BLaER1 (cell line): Measurements from ENCODE around the gene TMCC3.
A peak's percentile ranks its signal among the peaks of the same experiment; 100 is the strongest.

ENCODE experiments used
- H3K27ac ChIP-seq: shearing (Covaris generic); formaldehyde crosslinking; 2 replicates; pipeline ENCODE4 v1.8.1; 2022
- H3K27me3 ChIP-seq: shearing (Covaris generic); formaldehyde crosslinking; 2 replicates; pipeline ENCODE4 v1.8.1; 2022
- H3K36me3 ChIP-seq: shearing (Covaris generic); formaldehyde crosslinking; 2 replicates; pipeline ENCODE4 v1.8.1; 2022
- H3K4me1 ChIP-seq: shearing (Covaris generic); formaldehyde crosslinking; 2 replicates; pipeline ENCODE4 v1.8.1; 2022
- H3K4me2 ChIP-seq: shearing (Covaris generic); formaldehyde crosslinking; 2 replicates; pipeline ENCODE4 v1.8.1; 2022
- H3K4me3 ChIP-seq: shearing (Covaris generic); formaldehyde crosslinking; 2 replicates; pipeline ENCODE4 v1.8.1; 2022
- H3K9ac ChIP-seq: shearing (Covaris generic); formaldehyde crosslinking; 2 replicates; pipeline ENCODE4 v1.8.1; 2022
- H3K9me3 ChIP-seq: shearing (Covaris generic); formaldehyde crosslinking; 2 replicates; pipeline ENCODE4 v1.8.1; 2022
- H4K20me1 ChIP-seq: shearing (Covaris generic); formaldehyde crosslinking; 2 replicates; pipeline ENCODE4 v1.8.1; 2022
- Cebpa-rat ChIP-seq: shearing (Covaris generic); IDR thresholded peaks from 2 replicates; pipeline ENCODE4 v1.8.1; 2022

TMCC3 gene

DNA sequence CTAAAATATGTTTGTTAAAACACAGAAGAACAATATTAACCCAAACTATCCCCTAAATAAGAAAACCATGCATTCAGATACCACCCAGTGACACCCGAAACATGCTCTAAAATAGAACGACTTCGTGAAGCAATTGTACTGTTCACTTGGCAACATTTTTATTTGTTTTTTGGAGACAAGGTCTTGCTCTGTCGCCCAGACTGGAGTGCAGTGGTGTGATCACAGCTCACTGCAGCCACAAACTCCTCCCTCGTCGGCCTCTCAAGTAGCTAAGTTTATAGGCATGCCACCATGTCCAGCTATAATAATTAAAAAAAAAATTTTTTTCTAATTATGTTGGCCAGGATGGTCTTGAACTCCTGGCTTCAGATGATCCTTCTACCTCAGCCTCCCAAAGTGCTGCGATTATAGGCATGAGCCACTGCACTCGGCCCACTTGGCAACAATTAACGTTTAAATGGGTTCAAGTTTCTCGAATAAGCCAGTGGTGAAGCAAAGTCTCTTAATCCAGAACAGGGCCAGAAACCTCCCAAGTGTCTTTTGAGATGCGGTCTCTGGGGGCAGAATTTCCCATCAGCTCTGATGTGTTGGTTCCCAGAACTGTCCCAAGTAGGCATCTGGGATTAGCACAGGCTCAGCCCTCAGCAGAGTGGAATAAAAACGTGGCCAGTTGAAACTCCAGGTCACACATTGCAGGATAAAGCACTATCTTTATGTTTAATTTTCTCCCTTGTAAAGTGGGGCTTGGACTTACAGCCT, 74.5 kb downstream of the TMCC3 start:
- Histone ChIP-seq H3K4me3 (no peak overlapping the region), H4K20me1 (no peaks in the 10 kb centered on the region), H3K27me3 (no peaks in the 10 kb centered on the region), H3K4me2 (no peak overlapping the region), H3K9ac (no peak overlapping the region), H3K4me1 (peaks cover 19% of the 10 kb centered on the region), H3K9me3 (no peaks in the 10 kb centered on the region), H3K27ac (no peak overlapping the region), H3K36me3 (peaks cover 5% of the 10 kb centered on the region; the same call in 1 of the 2 replicates)
- no peak for TF ChIP-seq Cebpa-rat

DNA sequence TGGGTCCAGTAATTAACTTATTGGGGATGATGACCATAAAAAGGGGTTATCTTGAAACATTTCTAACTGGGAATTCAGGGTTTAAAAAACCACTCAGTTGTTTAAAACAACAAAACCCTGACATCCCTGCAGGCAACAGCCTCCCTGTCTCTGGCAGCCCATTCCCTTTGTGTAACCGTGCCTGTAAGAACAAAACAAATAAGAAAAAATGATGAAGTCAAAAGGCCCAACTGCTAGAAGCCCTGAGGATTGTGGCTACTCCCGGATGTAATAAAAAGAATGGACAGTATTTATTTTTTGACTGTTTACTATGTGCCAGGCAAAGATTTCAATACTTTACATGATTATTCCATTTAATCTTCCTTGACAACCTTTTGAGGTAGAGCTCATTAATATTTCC, 75.3 kb downstream of the TMCC3 start:
- H3K4me1 ChIP-seq: peaks cover 19% of the 10 kb centered on the region
- no peak overlapping the region for H3K4me3 ChIP-seq
- no peak overlapping the region for H3K4me2 ChIP-seq
- peaks cover 6% of the 10 kb centered on the region; the same call in 1 of the 2 replicates for H3K36me3 ChIP-seq
- H3K9ac ChIP-seq: no peak overlapping the region
- no peaks in the 10 kb centered on the region for H4K20me1 ChIP-seq
- no peaks in the 10 kb centered on the region for H3K27me3 ChIP-seq
- no peaks in the 10 kb centered on the region for H3K9me3 ChIP-seq
- TF ChIP-seq Cebpa-rat: no peak
- no peak overlapping the region for H3K27ac ChIP-seq

DNA sequence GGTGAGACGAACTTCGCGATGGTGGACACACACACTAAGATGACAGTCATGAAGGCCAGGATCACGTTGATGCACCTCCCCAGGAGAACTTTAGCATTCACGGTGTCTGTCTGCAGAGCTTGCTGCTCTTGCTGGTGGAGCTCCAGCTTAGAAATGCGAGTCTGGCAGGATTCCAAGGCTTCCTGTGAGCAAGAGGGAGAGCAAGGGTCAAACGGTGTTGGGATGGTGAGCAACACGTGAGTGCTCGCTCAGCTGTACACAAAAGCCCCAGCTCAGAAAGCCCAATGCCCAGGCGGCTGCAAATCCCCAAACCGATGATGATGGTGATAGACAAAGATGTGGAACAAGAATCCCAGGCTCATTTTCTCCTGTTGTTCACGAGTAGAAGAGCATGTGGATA, 78.8 kb downstream of the TMCC3 start:
- Histone ChIP-seq H3K27me3 (no peaks in the 10 kb centered on the region), H3K9ac (no peak overlapping the region), H3K4me3 (no peak overlapping the region), H3K4me1 (peaks cover 24% of the 10 kb centered on the region), H3K9me3 (no peaks in the 10 kb centered on the region), H4K20me1 (no peaks in the 10 kb centered on the region), H3K4me2 (peak overlapping the region; percentile 57), H3K27ac (no peak overlapping the region), H3K36me3 (peaks cover 11% of the 10 kb centered on the region; the same call in 1 of the 2 replicates)
- no peak for TF ChIP-seq Cebpa-rat

DNA sequence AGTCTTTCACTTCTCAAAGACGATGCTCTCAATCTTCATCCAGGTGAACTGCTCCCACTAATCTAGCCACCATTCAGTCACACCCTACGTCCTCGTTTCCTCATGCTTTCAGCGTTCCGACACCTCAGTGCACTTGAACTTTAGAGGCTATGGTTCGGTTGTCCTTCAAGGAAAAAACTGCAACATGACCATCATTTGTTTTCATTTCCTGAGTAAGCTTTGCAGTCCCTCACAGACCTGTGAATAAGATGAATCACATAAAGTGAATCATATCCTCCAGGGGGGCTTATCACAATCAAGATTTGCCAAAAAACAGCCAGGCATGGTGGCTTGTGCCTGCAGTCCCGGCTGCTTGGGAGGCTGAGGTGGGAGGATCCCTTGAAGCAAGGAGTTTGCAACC, 80.2 kb downstream of the TMCC3 start:
- Histone ChIP-seq H4K20me1 (no peaks in the 10 kb centered on the region), H3K9ac (no peak overlapping the region), H3K4me3 (no peak overlapping the region), H3K9me3 (no peaks in the 10 kb centered on the region), H3K27ac (no peak overlapping the region), H3K27me3 (no peaks in the 10 kb centered on the region), H3K4me2 (no peak overlapping the region), H3K36me3 (peaks cover 11% of the 10 kb centered on the region; the same call in 1 of the 2 replicates), H3K4me1 (peaks cover 27% of the 10 kb centered on the region)
- no peak for TF ChIP-seq Cebpa-rat

DNA sequence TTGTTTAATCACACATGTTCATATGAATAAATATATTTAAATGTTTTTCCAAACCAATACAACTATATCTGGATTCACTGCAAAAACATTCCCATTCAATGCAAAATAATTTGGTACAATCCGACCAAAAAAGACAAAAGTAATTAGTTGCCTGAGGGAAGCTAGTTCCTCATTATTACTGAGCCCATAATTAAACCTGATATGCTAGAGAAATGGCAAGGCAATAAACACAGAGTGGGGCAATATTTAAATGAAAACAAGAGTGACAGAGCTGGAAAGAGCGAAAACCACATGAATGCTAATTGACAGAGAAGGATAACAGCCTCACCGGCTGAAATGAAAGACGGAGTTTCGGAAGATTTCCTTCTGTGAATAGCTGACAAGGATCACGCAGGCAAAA, 82.6 kb downstream of the TMCC3 start:
- Histone ChIP-seq H4K20me1 (no peaks in the 10 kb centered on the region), H3K9ac (no peak overlapping the region), H3K36me3 (peaks cover 11% of the 10 kb centered on the region; the same call in 1 of the 2 replicates), H3K9me3 (no peaks in the 10 kb centered on the region), H3K4me1 (peaks cover 50% of the 10 kb centered on the region), H3K4me3 (no peak overlapping the region), H3K4me2 (no peak overlapping the region), H3K27me3 (no peaks in the 10 kb centered on the region), H3K27ac (no peak overlapping the region)
- no peak for TF ChIP-seq Cebpa-rat

DNA sequence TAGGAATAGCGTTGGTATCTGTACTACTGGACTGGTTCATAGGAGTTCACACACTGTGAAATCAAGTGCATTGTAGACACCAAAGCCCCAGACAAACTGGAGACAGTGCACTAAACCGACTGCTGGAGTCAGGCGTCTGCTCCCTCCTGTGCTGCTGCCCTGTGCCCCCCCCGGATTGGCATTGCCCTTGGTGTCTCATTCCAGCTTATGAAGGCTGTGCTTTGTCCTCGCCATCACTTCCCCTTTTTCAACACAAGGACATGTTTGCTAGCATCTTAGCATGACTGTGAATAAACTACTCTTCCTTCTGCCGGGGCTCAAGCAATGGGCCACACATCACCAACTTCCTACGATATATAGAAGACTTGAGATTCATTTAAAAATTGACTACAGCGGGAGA, 84.0 kb downstream of the TMCC3 start:
- Histone ChIP-seq H3K27ac (no peak overlapping the region), H3K4me2 (peak overlapping the region; percentile 61), H3K9me3 (no peaks in the 10 kb centered on the region), H3K36me3 (peaks cover 8% of the 10 kb centered on the region; the same call in 1 of the 2 replicates), H3K4me3 (no peak overlapping the region), H3K27me3 (no peaks in the 10 kb centered on the region), H4K20me1 (no peaks in the 10 kb centered on the region), H3K4me1 (peaks cover 57% of the 10 kb centered on the region), H3K9ac (no peak overlapping the region)
- TF ChIP-seq Cebpa-rat: no peak

DNA sequence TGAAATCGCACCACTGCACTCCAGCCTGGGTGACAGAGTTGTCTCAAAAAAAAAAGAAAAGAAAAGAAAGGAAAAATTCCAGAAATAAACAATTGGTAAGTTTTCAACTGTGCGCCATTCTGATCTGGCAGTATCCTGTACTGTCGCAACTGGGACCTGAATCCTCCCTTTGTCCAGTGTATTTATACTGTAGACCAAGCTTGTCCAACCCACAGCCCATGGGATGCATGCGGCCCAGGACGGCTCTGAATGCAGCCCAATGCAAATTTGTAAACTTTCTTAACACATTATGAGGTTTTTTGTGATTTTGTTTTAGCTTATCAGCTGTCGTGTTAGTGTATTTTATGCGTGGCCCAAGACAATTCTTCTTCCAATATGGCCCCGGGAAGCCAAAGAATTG, 84.7 kb downstream of the TMCC3 start:
- Histone ChIP-seq H3K36me3 (peaks cover 7% of the 10 kb centered on the region; the same call in 1 of the 2 replicates), H3K4me2 (peak overlapping the region; percentile 61), H3K4me3 (no peak overlapping the region), H3K4me1 (peaks cover 63% of the 10 kb centered on the region), H3K9me3 (no peaks in the 10 kb centered on the region), H3K27ac (no peak overlapping the region), H4K20me1 (no peaks in the 10 kb centered on the region), H3K27me3 (no peaks in the 10 kb centered on the region), H3K9ac (no peak overlapping the region)
- no peak for TF ChIP-seq Cebpa-rat

DNA sequence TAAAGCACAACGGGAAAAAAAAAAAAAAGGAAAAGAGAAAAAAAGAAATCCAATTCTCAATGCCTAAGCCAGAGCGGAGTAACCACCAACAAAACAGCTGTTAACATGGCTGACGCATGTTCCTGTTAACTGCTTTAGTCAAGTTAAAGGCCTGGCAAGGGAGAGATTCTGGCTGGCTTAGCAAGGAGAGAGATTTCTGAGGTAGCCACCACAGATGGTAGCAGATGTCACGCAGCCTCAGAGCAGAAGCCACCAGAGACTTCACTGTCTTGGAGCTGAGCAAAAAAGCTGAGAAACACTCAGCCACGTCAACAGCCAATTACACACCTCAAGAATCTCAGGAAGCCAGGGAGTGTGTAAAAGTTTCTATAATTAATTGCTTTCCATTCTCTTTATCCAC, 87.1 kb downstream of the TMCC3 start:
- Histone ChIP-seq H3K4me3 (no peak overlapping the region), H3K4me2 (peak overlapping the region; percentile 82), H3K9me3 (no peaks in the 10 kb centered on the region), H3K27me3 (no peaks in the 10 kb centered on the region), H3K9ac (no peak overlapping the region), H4K20me1 (no peaks in the 10 kb centered on the region), H3K36me3 (no peaks in the 10 kb centered on the region), H3K27ac (peak overlapping the region; percentile 82), H3K4me1 (peaks cover 80% of the 10 kb centered on the region)
- no peak for TF ChIP-seq Cebpa-rat

DNA sequence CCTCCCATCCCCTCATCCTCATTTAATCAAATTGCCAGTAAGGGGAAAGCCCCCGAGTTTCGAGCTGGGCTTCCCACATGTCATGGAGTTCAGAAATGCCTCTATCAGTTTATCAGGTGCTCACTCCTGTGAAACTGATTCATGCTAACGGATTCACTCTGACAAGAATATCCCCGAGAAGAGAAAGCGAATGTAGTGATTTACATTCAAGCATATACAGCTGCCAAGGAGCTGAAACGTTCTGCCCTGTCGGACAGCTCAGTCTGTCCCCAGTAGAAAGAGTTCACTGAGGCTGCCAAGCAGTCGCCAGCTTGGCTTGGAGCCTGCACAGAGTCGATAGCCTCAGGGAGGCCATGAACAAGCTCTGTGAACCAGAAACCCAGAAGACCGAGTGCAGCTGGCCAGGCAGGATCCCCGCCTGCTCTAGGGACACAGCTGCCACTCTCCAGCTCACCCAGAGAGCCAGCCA, 88.4 kb downstream of the TMCC3 start:
- no peak overlapping the region for H3K4me3 ChIP-seq
- peaks cover 80% of the 10 kb centered on the region for H3K4me1 ChIP-seq
- peak overlapping the region; percentile 82 for H3K4me2 ChIP-seq
- TF ChIP-seq Cebpa-rat: no peak
- no peaks in the 10 kb centered on the region for H3K27me3 ChIP-seq
- H3K9me3 ChIP-seq: no peaks in the 10 kb centered on the region
- H3K9ac ChIP-seq: peak overlapping the region; percentile 43; the same call in 1 of the 2 replicates
- no peaks in the 10 kb centered on the region for H3K36me3 ChIP-seq
- no peaks in the 10 kb centered on the region for H4K20me1 ChIP-seq
- peak overlapping the region; percentile 82 for H3K27ac ChIP-seq

DNA sequence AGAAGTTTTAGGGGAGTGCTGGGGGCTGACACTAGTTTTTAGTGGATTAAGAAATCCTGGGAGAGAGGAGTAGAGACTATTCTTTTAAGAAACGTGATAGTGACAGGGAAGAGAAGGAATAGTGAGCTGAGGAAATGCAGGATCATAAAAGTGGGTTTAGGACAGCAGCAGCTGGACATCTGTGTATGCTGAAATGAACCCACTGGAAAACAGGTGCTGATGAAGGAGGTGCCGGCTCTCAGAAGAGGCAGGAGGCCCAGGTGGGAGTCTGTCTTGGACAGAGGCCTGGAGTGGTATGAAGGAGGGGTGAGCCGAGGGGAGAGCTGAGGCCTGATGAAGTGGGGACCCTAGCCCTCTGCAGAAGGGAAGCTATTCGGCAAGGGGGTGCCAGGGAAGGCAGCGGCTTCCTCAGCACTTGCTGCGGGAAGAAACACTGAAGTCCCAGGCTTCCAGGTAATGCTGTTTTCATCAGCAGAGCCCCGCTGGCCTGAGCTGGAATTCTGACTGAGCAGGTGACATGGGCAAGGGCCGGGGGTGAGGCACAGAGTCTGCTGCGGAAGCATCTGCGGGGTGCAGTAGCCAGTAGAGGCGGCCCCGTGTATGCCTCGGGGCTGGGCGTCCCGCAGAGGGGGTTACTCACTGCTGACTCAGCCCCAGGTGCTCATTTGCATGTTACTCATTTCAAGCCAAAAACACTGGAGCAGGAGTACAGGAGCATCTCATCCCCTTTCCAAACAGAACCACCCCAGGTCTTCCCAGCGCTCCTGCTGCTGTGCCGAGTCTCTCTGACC, 89.7 kb downstream of the TMCC3 start:
- Histone ChIP-seq H3K27me3 (no peaks in the 10 kb centered on the region), H3K4me2 (peak overlapping the region; percentile 82), H3K9ac (peak overlapping the region; percentile 57; the same call in 1 of the 2 replicates), H4K20me1 (no peaks in the 10 kb centered on the region), H3K4me3 (peak overlapping the region; percentile 44; the same call in 1 of the 2 replicates), H3K27ac (peak overlapping the region; percentile 82), H3K9me3 (no peaks in the 10 kb centered on the region), H3K4me1 (peaks cover 66% of the 10 kb centered on the region), H3K36me3 (no peaks in the 10 kb centered on the region)
- no peak for TF ChIP-seq Cebpa-rat
